22Rv1 (cell line): ENCODE measurements around the gene TBC1D21.

Experiments used
- CTCF ChIP-seq: fragments of 450-650 bp; IDR thresholded peaks from 2 replicates; pipeline ENCODE4 v1.5.1; 2017; ENCODE audit warnings: mild to moderate bottlenecking
- ZFX ChIP-seq: fragments of 450-650 bp; IDR thresholded peaks from 2 replicates; pipeline ENCODE4 v1.6.1; 2017; ENCODE audit warnings: antibody characterized with exemption, borderline replicate concordance

- no peak for TF ChIP-seq CTCF
- TF ChIP-seq ZFX: no peak
Measured at GRCh38 chr15:73854265-73854664, 19.1 kb upstream of the TBC1D21 start.
